Activated CD8-positive, alpha-beta memory T cell treated with anti-CD3 and anti-CD28 coated beads for 1 hour (primary cell): ENCODE results near the gene GPATCH4.
"Not testable (repeated sequence)": the region's sequence is repeated elsewhere in the genome, so short reads cannot be mapped to it uniquely, and the experiment has no call there.

ENCODE experiments used
- DNase-seq, 2 donors: peaks; one replicate each; pipeline ENCODE4 v3.0.0-alpha.2; 2020; ENCODE audit warnings: low read depth in 1 of 2; ENCODE audit errors: extremely low read depth in 1 of 2

GPATCH4 gene

DNA sequence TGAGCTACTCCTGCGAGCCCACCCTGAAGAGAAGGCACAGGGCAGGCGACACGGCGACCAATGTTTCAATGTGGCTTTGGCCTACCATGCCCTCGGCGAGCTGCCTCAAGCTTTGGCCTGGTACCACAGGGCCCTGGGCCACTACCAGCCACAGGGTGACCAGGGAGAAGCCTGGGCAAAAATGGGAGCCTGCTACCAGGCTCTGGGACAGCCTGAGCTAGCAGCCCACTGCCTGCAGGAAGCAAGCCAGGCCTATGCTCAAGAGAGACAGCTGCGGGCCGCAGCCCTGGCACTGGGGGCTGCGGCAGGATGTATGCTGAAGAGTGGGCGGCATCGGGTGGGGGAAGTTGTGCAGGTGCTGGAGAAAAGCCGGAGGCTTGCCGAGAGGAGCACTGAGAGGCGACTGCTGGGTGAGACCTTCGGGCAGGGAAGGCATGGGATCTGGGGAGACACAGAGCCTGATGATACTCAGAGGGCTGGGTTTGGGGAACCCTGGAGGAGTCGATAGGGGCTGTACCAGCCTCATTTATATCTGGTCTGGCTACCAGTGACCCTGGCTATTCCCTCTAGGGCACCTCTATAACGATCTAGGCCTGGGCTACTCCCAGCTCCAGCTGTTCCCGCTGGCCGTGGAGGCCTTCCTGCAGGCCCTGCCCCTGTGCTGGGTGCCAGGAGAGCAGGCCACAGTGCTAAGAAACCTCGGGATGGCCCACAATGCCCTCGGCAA lies 19.5 kb downstream of the GPATCH4 start:
- no peak for DNase-seq

DNA sequence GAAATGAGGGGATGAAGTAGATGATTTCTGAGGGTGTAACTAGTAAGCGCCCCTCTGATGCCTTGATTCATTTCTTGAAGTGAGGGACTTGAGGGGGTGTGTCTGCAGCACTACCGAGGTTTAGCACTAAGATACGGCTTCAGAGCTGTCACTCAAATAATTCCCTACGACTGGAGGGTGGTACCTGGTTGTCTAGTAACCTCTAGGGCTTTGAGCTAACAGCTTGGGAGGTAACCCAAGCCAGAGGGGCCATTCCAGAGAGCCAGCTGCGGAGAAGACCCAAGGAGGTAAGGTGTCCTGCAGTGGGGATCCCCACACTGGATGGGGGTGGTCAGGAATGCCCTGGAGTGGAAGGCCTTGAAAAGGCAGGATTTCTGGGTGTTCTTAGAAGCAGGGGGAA lies 21.8 kb downstream of the GPATCH4 start, which contains the start of gene TTC24:
Gene TTC24 (plus strand): TSS at position 252 of the 400 bp plus-strand sequence. CDS start 1,642 bp downstream, outside the sequence.
- DNase-seq, result no peak

DNA sequence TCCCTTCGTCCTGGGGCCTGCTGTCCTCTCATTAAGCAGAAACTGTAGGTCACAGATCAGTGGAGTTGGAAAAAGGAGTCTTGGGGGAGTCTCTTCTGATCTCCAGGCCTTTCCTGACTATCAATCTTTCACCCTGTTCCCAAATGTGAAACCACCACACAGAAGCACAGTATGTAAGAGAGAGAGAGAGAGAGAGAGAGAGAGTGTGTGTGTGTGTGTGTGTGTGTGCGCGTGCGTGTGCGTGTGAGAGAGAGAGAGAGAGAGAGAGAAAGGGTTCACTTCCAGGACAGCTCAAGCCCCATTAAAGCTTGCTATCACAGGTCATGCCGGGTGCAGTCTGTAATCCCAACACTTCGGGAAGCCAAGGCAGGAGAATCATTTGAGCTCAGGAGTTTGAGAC lies 23.2 kb downstream of the GPATCH4 start:
- DNase-seq, result no peak

DNA sequence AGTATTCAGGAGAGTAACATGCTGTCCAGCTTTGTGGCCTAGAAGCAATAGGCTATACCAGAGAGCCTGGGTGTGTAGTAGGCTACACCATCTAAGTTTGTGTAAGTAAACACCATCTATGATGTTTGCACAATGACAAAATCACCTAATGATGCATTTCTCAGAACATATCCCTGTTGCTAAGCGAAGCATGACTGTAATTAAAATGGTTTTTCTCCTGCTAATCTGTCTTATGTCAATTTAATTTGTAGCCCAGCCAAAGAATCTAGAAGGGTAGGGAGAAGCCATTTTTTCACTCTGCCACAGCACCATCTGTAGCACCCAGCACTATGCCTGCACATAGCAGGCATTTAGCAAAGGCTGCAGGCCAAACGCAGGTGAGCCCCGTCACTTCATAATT lies 23.7 kb downstream of the GPATCH4 start:
- no peak for DNase-seq

DNA sequence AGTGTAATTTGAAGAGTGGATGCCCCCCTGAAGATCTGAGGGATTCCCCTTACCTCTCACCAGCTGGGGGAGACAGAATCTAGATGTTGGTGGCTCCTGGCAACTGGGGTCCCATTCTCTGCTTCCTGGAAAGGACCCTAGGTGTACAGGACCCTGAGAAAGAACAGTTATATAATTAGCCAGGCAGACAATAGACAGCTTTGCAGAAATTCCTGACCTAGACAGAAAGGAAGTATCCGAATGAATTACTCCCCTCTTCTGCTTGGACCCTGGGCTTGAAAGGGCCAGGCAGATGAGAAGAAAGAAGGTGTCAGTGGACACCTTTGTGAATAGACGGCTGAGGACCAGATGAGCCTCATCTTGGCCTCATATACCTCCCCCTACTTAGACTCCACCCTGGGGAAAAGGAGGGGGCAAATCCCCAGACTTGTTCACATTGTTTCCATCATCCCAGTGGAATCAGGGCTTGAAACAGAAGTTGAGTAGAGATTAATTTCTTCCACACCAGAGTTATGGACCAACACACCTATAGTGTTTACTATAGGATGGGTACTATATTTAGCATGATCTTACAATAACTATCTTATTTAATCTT lies 27.1 kb downstream of the GPATCH4 start:
- no peak for DNase-seq

DNA sequence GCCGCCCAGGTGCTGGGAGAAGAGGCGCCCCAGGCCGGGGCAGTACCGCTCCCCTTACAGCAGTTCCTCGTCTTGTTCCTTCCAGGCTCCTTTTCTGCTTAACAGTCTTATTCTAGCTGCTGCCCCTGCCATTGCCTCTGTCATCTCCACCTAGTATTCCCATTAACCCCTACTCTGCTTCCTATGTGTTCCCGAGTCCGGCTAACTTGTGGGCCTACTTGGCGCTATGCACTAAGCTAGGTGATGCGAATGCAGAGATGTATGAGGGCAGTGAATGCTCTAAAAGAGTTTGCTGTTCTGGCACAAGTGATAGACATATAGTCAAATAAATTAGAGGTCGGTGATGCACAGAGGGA lies 28.6 kb downstream of the GPATCH4 start:
- no peak for DNase-seq

DNA sequence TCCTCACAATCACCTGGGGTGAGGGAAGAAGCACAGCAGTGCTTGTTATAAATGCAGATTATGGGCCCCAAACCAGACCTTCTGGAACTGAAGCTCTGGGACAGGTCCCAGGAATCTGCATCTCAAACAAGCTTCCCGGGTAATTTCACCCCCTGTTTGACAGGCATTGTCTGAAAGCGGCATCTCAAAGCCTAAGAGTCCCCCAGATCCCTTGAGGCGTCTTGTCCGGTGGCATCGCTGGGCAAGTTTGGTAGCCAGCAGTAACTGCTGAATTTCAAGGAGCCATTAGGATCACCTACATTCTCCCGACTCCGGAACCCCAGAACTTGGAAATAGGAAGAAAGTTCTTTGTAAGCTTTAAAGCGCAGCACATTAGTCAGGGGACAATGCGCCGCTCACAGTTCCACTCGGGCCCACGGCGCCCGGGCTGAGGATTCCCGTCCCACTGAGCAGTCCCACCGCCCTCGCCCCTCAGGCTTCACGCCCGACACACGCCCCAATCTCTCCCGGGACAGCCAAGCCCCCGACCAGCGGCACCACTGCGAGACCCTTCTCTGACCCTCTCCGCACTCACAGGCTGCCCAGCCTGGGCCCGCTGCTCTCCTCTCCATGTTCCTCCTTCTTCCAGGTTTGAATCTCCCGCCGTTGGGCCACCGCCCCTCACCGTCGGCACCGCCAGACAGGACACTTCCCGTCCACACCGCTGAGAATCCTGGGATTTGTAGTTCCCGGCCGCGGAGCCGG lies 29.2 kb downstream of the GPATCH4 start, which contains the start of gene IQGAP3:
Gene IQGAP3 (minus strand): TSS at position 647 of the 744 bp plus-strand sequence. CDS start 36 bp downstream, at position 611.
- peak; percentile 27 to 49 for DNase-seq

DNA sequence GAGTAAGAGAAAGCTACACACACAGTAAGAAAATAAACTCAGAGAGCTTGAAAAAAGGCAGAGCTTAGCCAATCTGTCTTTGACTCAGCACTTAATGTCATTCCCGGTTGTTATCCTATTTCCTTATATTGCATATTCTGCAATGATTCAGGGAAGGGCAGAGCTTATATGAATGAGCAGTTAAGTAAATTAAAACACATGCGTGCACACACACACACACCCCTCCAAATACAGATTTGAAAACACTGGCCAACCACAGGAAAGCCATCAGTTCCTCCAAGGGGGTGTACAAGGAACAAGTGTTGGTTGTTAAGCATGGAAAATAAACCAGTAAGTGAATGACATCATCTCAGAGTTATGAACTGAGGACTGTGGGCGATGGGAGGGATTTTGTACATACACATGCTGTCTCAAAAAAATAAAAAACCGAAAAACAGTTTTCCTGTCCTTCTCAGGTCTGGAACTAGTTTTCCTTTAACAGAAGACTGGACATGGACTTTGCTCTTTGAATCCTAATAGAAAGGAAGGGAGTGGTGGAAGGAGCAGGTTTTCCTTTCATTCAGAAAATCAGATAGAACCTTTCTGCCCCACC lies 29.9 kb downstream of the GPATCH4 start:
- no peak for DNase-seq

DNA sequence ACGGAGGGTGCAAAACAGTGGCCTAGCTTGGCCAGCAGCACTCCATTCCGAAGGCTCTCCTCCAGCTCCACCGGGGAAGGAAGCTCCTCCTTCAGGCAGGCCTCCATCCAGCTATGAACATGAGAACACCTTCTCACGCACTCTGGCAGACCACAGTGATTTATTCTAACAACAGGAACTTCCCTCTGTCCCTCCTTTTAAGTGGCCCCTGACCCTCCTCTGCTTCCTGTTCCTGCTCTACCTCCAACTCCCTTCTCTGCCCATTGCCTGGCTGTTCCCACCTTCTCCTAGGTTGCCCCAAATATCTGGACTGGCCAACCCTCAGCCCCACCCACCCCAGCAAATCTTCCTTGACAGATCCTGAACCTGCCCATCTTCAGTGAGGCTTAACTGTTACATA lies 34.8 kb downstream of the GPATCH4 start:
- no peak for DNase-seq

DNA sequence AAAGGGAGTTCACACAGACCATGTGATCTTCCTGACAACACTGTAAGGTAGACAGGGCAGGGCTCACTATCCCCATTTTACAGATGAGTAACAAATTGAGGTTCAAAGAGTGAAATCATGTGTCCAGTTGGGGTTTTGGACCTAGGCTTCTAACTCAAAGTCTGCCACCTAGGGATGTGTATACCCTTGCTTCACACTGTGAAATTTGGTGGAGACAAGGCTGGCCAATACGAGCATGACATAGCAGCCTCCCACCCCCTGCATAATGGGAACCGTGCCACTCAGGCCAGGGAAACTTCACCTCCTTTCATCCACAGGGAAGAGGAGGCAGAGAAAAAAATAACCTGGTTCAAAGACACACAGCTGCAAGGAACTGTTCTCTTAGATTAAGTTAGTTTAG lies 35.8 kb downstream of the GPATCH4 start:
- DNase-seq, result no peak

DNA sequence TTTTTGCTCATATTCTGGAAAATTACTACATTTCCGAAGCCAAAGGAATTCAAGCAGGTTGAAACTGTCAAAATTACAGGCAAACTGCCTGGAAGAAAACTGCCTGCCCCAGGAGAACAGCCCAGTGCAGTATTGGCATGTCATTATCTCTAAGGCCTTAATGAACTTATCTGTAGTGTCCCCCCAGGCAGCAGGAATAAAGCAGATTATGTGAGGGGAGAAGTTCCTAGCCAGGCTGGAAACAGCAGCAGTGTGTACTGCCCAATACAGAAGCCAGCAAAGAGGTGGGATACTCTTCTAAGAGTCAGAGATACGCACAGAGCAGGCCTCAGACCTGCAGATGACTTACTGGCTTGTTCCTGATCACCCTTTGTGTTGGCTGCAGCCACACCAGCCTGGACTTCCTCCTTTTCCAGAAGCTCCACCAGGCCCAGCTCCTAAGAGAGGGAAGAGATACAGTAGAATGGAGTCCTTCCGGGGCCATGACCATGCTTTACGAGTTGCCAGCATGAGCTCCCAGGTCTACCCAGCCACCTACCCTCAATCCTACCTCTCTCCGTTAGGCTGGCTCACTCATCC lies 40.6 kb downstream of the GPATCH4 start:
- no peak for DNase-seq

DNA sequence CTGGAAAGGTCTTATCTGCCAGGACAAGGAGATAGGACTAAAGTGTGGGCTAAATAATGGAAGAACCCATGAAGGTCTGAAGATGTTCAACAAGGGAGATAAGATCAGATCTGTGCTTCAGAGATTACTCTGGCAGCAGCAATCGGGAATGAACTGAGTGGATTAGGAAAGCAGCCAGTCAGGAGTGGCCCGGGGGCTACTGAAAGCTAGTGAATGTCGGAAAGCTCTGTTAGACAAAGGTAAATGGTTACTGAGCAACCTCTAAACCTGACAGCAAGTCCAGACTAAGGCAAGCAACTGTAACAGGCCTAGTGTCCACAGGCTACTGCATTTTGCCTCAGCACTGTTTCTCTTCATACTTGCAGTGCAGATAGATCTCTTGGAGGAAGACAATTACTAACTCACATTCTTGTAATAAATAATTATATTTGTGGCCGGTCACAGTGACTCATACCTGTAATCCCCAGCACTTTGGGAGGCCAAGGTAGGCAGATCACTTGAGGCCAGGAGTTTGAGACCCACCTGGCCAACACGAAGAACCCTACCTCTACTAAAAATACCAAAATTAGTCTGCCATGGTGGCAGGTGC lies 41.4 kb downstream of the GPATCH4 start:
- no peak for DNase-seq

DNA sequence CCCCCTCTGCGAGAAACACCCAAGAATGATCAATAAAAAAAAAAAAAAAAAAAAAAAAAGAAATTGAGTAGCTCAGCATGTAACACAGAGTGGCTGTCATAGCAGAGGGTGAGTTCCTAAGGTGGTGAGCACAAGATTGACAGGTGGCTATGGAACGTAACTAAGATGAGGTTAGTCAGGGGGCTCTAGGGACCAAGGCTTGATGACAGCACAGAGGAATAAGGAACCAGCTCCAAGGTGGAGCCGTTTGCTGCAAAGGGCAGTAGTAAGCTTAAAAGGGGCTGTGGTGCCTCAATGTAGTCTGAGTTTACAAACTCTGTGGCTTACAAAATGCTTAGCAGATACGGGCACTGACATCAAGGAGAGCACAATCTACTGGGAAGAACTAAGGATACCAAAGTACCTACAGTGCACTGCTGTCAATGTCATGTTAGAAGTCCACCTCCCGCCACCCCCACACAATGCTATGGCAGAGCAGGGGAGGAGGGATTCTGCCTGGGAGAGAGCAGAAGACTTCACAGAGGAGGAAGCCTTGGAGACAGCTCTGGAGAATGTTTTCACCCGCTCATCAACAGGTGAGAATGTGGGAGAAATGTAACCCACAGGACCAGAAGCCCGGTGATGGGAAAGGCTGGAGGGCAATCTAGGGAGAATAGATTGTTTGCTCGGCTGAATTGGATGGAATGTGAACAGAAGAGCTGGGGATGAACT lies 42.0 kb downstream of the GPATCH4 start:
- DNase-seq, result no peak

DNA sequence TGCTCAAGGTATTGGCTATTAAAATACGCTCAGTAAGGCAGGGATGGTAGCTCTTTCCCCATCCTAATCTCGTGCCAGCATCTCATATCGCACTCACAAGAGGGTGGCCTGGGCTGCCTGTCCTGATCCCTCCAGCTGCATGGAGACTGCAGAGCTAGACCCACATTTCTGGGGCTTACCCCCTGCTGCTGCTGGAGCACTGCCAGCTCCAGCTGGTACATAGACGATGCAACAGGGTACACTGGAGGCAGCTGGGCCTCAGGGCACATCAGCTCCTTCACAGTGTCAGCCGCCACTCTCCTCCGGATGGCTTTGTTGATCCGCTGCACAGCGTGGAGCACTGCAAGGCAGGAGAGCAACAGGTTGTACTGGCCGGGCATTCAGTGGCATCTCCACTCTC lies 44.9 kb downstream of the GPATCH4 start:
- no peak for DNase-seq

DNA sequence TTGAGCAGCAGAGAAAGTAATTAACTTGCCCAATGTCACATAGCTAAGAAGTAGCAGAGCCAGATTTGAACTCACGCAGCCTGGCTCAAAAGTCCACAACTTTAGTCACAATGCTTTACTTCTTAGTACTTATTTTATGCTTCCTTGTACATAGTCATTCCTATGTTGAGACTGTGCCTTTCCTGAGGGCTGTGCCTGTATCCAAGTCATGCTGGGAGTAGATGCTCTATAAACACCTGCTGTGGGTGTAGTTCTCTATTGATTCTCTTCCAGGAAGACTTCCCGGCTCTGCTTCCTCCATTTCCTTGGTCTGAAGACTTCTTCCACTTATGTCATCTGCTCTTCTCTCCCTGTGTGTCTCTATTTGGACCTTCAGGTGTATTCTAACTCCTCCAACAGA lies 45.6 kb downstream of the GPATCH4 start:
- no peak for DNase-seq

DNA sequence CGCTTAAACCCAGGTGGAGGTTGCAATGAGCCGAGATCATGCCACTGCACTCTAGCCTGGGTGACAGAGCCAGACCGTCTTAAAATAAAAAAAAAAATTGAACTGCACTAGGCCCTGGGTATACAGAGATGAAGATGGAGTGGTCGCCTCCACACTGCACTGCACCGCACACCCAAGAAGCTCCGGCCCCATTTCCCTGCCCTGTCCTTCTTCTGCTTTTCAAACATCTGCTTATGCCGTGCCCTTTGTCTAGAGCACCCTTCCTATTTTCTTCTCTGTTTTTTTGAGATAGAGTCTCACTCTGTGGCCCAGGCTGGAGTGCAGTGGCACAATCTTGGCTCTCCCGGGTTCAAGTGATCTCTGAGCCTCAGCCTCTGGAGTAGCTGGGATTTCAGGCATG lies 46.3 kb downstream of the GPATCH4 start:
- no peak for DNase-seq

DNA sequence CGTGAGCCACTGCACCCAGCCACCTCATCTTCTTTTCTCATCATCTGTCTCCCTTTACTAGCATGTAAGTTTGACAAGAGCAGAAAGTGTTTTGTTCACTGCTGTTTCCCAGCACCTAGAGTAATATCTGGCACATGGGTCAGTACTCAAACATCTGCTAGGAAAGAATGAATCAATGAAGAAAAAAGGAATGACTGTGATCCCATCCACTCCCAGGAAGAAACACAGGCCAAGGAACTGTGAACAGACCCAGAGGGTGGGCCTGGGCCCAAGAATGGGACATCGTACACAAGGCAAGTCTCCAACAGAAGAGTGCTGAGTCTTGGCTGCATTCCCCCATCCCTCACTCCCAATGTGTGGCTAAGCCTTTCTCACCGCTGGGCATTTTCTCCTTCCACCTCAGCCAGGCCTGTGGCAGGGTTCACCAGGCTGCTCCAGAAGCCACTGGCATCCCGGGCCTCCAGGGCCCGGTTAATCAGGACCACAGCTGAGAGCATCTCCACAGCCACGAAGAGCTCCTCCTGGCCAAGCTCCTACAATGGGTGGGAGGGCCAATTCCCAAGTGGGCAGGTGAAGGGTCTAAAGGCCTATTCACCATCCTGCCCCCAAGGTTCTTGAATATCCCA lies 47.3 kb downstream of the GPATCH4 start:
- DNase-seq, result no peak

DNA sequence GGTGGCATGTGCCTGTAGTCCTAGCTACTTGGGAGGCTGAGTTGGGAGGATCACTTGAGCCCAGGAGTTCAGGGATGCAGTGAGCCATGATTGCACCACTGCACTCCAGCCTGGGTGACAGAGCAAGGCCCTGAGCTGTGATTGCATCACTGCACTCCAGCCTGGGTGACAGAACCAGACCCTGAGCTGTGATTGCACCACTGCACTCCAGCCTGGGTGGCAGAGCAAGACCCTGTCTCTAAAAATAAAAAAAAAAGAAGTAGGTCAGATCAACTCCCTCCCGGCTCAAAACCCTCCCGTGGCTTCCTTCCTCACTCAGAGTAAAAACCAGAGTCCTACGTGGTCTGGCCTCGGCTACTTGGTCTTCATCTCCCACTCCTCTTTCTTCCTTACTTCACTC lies 48.3 kb downstream of the GPATCH4 start:
- not testable (repeated sequence) for DNase-seq

DNA sequence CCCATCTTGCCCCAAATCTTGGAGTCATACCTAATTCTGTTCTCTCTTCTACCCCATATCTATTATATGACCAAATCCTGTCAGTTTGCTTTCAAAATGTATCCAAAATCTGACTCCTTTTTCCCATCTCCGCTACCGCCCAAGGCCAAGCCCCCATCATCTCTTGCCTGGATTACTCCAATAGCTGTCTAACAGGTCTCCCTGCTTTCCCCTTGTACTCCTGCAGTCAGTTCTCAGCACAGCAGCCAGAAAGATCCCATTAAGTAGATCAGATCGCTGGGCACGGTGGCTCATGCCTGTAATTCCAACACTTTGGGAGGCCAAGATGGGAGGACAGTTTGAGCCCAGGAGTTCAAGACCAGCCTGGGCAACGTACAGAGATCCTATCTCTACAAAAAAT lies 48.8 kb downstream of the GPATCH4 start:
- DNase-seq, result no peak

DNA sequence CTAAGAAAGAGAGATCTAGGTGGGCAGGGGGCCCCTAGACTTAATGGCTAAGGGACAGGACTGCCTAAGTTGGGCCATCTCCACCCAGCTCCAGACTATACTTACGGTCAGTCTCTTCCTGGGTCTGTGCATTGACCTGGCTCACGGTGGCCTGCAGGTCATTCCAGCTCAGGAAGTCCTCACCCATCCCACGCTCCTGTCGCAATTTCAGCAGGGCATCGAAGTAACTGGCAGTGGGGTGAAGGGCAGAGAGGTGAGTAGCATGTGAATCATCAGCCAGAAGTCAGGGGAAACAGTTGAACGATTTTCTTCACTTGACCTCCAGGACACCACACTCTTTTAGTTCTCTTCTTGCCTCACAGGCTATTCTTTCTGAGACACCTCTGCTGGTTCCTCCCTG lies 49.4 kb downstream of the GPATCH4 start:
- no peak for DNase-seq
